DND-41 (cell line): ENCODE results near the gene FAF1.
A peak's percentile ranks its signal among the peaks of the same experiment; 100 is the strongest.
"Not testable (repeated sequence)": the region's sequence is repeated elsewhere in the genome, so short reads cannot be mapped to it uniquely, and the experiment has no call there.

ENCODE experiments used
- ATAC-seq: fragments of 200-7000 bp; cut with Tn5 transposase; 3 replicates; pipeline ENCODE4 v1.9.1; 2021; ENCODE audit warnings: low read depth; ENCODE audit not compliant: insufficient read depth
- DNase-seq: peaks from one replicate; pipeline ENCODE4 v3.0.0-alpha.2; 2020
- H2AFZ ChIP-seq: 2 replicates; pipeline ENCODE4 v1.6.0; 2012; ENCODE audit warnings: low read depth, low read length
- H3K27ac ChIP-seq: 2 replicates; pipeline ENCODE4 v1.5.1; 2012; ENCODE audit warnings: low read length, inconsistent platforms
- H3K27me3 ChIP-seq: fragments of 200-600 bp; sonication (generic); 2 replicates; pipeline ENCODE4 v1.6.0; 2012; ENCODE audit warnings: low read length, mild to moderate bottlenecking, inconsistent platforms; ENCODE audit not compliant: insufficient read depth, poor library complexity
- H3K36me3 ChIP-seq: 2 replicates; pipeline ENCODE4 v1.5.1; 2012; ENCODE audit warnings: low read length, inconsistent platforms; ENCODE audit not compliant: insufficient read depth
- H3K4me1 ChIP-seq: 2 replicates; pipeline ENCODE4 v1.5.1; 2012; ENCODE audit warnings: mild to moderate bottlenecking, low read length; ENCODE audit not compliant: insufficient read depth
- H3K4me2 ChIP-seq: 2 replicates; pipeline ENCODE4 v1.6.0; 2012; ENCODE audit warnings: mild to moderate bottlenecking, moderate library complexity, low read length, inconsistent platforms; ENCODE audit not compliant: insufficient read depth
- H3K4me3 ChIP-seq, 2 experiments: fragments of 200-600 bp in 1 of 2; shearing (Covaris generic) in 1 of 2; 2 replicates each; pipeline ENCODE4 v1.5.1; 2012 to 2016; ENCODE audit warnings: inconsistent platforms in 2 of 2, low read length in 2 of 2, mild to moderate bottlenecking in 2 of 2, low read depth in 1 of 2, moderate library complexity in 1 of 2
- H3K79me2 ChIP-seq: 2 replicates; pipeline ENCODE4 v1.6.0; 2012; ENCODE audit warnings: low read length, inconsistent platforms; ENCODE audit not compliant: insufficient read depth
- H3K9ac ChIP-seq: 2 replicates; pipeline ENCODE4 v1.6.0; 2012; ENCODE audit warnings: low read depth, mild to moderate bottlenecking, inconsistent platforms, low read length, moderate library complexity
- H3K9me3 ChIP-seq: 2 replicates; pipeline ENCODE4 v1.5.1; 2012; ENCODE audit warnings: low read length, moderate library complexity, mild to moderate bottlenecking, inconsistent platforms; ENCODE audit not compliant: insufficient read depth, severe bottlenecking
- H4K20me1 ChIP-seq: 2 replicates; pipeline ENCODE4 v1.6.0; 2012; ENCODE audit warnings: low read length; ENCODE audit not compliant: insufficient read depth
- EZH2 ChIP-seq: IDR thresholded peaks from 3 replicates; pipeline ENCODE4 v1.6.1; 2012; ENCODE audit warnings: borderline replicate concordance, low read depth, mild to moderate bottlenecking, moderate library complexity, low read length, inconsistent platforms; ENCODE audit not compliant: severe bottlenecking
- TF ChIP-seq, protein P1 (sequence below): IDR thresholded peaks from 2 replicates; pipeline ENCODE4 v1.5.1; 2012; ENCODE audit warnings: borderline replicate concordance, low read length, moderate library complexity, mild to moderate bottlenecking; ENCODE audit not compliant: poor library complexity, severe bottlenecking; ENCODE audit errors: extremely low read depth

Gene FAF1

GRCh38 chr1:50529510-50529909, 430.6 kb downstream of the FAF1 start:
- Histone ChIP-seq H2AFZ (no peak overlapping the region), H3K9me3 (no peaks in the 10 kb centered on the region), H3K4me3 (no peak overlapping the region), H3K4me2 (no peak overlapping the region), H3K27ac (no peak overlapping the region), H4K20me1 (no peaks in the 10 kb centered on the region), H3K36me3 (peaks cover 32% of the 10 kb centered on the region; the same call in 1 of the 2 replicates), H3K9ac (no peak overlapping the region), H3K79me2 (no peaks in the 10 kb centered on the region), H3K4me1 (no peaks in the 10 kb centered on the region), H3K27me3 (no peaks in the 10 kb centered on the region)
- DNase-seq (no peak), ATAC-seq (no peak)
- no peak for TF ChIP-seq EZH2
- TF ChIP-seq, protein P1, sequence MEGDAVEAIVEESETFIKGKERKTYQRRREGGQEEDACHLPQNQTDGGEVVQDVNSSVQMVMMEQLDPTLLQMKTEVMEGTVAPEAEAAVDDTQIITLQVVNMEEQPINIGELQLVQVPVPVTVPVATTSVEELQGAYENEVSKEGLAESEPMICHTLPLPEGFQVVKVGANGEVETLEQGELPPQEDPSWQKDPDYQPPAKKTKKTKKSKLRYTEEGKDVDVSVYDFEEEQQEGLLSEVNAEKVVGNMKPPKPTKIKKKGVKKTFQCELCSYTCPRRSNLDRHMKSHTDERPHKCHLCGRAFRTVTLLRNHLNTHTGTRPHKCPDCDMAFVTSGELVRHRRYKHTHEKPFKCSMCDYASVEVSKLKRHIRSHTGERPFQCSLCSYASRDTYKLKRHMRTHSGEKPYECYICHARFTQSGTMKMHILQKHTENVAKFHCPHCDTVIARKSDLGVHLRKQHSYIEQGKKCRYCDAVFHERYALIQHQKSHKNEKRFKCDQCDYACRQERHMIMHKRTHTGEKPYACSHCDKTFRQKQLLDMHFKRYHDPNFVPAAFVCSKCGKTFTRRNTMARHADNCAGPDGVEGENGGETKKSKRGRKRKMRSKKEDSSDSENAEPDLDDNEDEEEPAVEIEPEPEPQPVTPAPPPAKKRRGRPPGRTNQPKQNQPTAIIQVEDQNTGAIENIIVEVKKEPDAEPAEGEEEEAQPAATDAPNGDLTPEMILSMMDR, result no peak

DNA sequence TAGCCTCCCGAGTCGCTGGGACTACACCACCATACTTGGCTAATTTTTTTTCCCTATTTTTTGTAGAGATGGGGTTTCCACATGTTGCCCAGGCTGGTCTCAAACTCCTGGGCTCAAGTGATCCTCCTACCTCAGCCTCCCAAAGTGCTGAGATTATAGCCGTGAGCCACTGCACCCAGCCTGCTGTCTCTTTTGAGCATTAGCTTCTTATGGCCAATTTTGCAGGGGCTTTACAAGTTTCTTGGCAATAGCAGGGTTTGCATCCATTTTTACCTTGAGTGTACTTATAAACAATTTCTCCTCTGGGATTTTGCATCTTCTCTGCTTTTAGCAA, 432.1 kb downstream of the FAF1 start:
- H3K4me2 ChIP-seq, H4K20me1 ChIP-seq, H3K27me3 ChIP-seq, H3K4me3 ChIP-seq, ATAC-seq, H3K9me3 ChIP-seq, H3K27ac ChIP-seq, H3K79me2 ChIP-seq, H3K4me1 ChIP-seq, H3K9ac ChIP-seq, DNase-seq, H2AFZ ChIP-seq: not testable (repeated sequence)
- peaks cover 21% of the 10 kb centered on the region; the same call in 1 of the 2 replicates for H3K36me3 ChIP-seq

DNA sequence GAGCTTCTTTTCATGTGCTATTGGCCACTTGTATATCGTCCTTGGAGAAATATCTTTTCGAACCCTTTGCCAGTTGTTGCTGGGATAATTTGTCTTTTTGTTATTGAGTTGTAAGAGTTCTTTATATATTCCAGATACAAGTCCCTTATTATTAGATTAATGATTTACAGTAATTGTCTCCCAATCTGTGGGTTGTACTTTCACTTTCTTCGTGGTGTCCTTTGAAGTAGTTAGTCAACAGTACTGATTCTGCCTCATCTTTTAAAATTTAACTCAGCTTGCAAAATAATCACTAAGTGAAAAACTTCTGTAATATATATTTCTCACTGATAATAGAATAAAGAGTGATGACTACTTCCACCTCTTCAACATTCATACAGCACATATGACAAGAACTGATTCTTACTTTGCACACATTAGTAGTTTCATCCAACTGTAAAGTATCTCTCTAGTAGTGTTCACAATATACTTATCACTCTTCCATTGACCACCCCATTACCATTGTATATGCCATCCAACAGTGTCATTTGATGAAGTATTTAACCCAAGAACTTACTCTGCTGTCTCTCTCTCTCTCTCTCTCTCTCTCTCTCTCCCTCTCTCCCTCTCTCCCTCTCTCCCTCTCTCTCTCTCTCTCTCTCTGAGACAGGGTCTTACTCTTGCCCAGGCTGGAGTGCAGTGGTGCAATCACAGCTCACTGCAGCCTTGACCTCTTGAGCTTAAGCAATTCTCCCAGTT, 432.6 kb downstream of the FAF1 start:
- Histone ChIP-seq H2AFZ (no peak overlapping the region), H3K4me2 (no peak overlapping the region), H3K9ac (no peak overlapping the region), H3K9me3 (no peaks in the 10 kb centered on the region), H3K4me1 (no peaks in the 10 kb centered on the region), H4K20me1 (no peaks in the 10 kb centered on the region), H3K27me3 (no peaks in the 10 kb centered on the region), H3K36me3 (peaks cover 19% of the 10 kb centered on the region; the same call in 1 of the 2 replicates), H3K27ac (no peak overlapping the region), H3K4me3 (no peak overlapping the region), H3K79me2 (no peaks in the 10 kb centered on the region)
- DNase-seq (no peak), ATAC-seq (peak; percentile 27; the same call in 1 of the 3 replicates)
- TF ChIP-seq, protein P1, result no peak
- no peak for TF ChIP-seq EZH2

GRCh38 chr1:50526431-50526830, 433.6 kb downstream of the FAF1 start:
- Histone ChIP-seq H3K9me3 (no peaks in the 10 kb centered on the region), H3K4me3 (no peak overlapping the region), H4K20me1 (no peaks in the 10 kb centered on the region), H3K4me1 (no peaks in the 10 kb centered on the region), H3K27me3 (no peaks in the 10 kb centered on the region), H3K79me2 (no peaks in the 10 kb centered on the region), H3K9ac (no peak overlapping the region), H2AFZ (no peak overlapping the region), H3K36me3 (peaks cover 19% of the 10 kb centered on the region; the same call in 1 of the 2 replicates), H3K27ac (no peak overlapping the region), H3K4me2 (no peak overlapping the region)
- ATAC-seq, result no peak
- TF ChIP-seq EZH2, result no peak
- no peak for DNase-seq
